ENCODE results near the gene SDK1. TPM values are rescaled to one million over a fixed set of nuclear protein-coding genes. Genes with fewer than 3 reads are reported as not detected.

Gene SDK1
- total RNA-seq, 1 donor, result 0.36 TPM

DNA sequence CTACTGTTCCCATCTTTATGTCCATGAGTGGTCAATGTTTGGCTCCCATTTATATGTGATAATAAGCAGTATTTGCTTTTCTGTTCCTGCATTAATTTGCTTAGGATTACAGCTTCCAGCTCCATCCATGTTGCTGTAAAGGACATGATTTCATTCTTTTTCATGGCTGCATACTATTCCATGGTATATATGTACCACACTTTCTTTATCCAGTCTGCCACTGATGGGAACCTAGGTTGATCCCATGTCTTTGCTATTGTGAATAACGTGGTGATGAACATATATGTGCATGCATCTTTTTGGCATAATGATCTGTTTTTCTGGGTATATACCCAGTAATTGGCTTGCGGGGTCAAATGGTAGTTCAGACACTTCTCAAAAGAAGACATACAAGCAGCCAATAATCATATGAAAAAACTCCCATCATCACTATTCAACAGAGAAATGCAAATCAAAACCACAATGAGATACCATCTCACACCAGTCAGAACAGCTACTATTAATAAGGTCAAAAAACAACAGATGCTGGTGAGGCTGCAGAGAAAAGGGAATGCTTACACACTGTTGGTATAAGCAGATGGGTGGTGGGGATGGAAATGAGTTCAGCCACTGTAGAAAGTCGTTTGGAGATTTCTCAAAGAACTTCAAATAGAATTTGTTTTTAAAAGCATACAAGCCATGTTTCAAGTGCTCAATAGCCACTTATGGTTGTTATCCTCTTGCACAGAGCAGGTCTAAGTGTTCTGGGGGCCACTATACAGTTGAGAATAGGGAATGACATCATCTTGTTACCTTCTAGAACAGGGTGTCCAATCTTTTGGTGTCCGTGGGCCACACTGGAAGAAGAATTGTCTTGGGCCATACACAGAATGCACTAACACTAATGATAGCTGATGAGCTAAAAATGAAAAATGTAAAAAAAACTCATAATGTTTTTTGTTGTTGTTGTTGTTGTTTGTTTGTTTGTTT is 23.2 kb upstream of the SDK1 start:
- no peaks in the 10 kb centered on the region for H3K27me3 ChIP-seq (ENCODE audit: insufficient read depth, low read length)
- H3K4me2 ChIP-seq (ENCODE audit: insufficient read depth, low read length), result no peak overlapping the region
- TF ChIP-seq, protein P1, sequence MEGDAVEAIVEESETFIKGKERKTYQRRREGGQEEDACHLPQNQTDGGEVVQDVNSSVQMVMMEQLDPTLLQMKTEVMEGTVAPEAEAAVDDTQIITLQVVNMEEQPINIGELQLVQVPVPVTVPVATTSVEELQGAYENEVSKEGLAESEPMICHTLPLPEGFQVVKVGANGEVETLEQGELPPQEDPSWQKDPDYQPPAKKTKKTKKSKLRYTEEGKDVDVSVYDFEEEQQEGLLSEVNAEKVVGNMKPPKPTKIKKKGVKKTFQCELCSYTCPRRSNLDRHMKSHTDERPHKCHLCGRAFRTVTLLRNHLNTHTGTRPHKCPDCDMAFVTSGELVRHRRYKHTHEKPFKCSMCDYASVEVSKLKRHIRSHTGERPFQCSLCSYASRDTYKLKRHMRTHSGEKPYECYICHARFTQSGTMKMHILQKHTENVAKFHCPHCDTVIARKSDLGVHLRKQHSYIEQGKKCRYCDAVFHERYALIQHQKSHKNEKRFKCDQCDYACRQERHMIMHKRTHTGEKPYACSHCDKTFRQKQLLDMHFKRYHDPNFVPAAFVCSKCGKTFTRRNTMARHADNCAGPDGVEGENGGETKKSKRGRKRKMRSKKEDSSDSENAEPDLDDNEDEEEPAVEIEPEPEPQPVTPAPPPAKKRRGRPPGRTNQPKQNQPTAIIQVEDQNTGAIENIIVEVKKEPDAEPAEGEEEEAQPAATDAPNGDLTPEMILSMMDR (IDR thresholded peaks at IDR 0.05; ENCODE audit: extremely low read depth, low read depth, low read length), result no peak
- no peak overlapping the region for H2AFZ ChIP-seq (ENCODE audit: low read length)
- H3K4me3 ChIP-seq (ENCODE audit: insufficient read depth, low read length), result no peak overlapping the region
- no peaks in the 10 kb centered on the region for H3K36me3 ChIP-seq (ENCODE audit: insufficient read depth, low read length)
- H3K4me1 ChIP-seq (ENCODE audit: insufficient read depth, low read length), result no peaks in the 10 kb centered on the region
- H4K20me1 ChIP-seq (ENCODE audit: insufficient read depth, low read length), result no peaks in the 10 kb centered on the region
- H3K9me3 ChIP-seq (ENCODE audit: low read depth, low read length), result no peaks in the 10 kb centered on the region
- no peak for DNase-seq (ENCODE audit: insufficient read length, low spot score, missing footprints)
- no peaks in the 10 kb centered on the region for H3K79me2 ChIP-seq (ENCODE audit: insufficient read depth, low read length)
- no peak overlapping the region for H3K27ac ChIP-seq (ENCODE audit: low read depth, low read length)

DNA sequence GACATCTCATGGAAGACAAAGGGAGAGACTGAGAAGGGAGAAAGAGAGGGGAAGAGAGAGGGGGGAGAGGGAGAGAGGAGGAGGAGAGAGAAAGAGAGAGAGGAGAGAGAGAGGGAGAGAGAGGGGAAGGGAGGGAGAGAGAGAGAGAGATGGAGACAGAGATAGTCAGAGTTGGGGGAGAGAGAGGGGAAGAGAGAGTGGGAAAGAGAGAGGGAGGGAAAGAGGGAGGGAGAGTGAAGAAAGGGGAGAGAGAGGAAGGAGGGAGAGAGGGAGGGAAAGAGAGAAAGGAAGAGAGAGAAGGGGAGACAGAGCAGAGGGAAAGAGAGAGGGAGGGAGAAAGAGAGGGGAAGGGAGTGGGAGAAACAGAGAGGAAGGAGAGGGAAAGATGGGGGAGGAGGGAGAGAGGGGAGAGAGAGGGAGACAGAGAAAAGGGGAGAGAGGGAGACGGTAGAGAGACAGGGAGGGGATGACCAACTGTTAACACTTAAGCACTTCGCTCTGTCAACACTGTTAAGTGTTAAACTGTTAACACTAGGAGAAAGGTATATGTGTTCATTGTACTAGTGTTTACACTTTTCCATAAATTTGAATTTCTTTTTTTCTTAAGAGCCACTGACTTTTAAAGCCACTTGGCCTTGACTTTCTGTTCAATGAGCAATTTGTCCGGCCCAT is 21.8 kb upstream of the SDK1 start:
- H3K4me3 ChIP-seq (ENCODE audit: insufficient read depth, low read length), result no peak overlapping the region
- no peaks in the 10 kb centered on the region for H3K36me3 ChIP-seq (ENCODE audit: insufficient read depth, low read length)
- H3K4me1 ChIP-seq (ENCODE audit: insufficient read depth, low read length), result no peaks in the 10 kb centered on the region
- H3K4me2 ChIP-seq (ENCODE audit: insufficient read depth, low read length), result no peak overlapping the region
- TF ChIP-seq, protein P1 (IDR thresholded peaks at IDR 0.05; ENCODE audit: extremely low read depth, low read depth, low read length), result no peak
- no peaks in the 10 kb centered on the region for H3K79me2 ChIP-seq (ENCODE audit: insufficient read depth, low read length)
- no peak for DNase-seq (ENCODE audit: insufficient read length, low spot score, missing footprints)
- H2AFZ ChIP-seq (ENCODE audit: low read length), result no peak overlapping the region
- no peaks in the 10 kb centered on the region for H3K9me3 ChIP-seq (ENCODE audit: low read depth, low read length)
- no peaks in the 10 kb centered on the region for H4K20me1 ChIP-seq (ENCODE audit: insufficient read depth, low read length)
- H3K27me3 ChIP-seq (ENCODE audit: insufficient read depth, low read length), result no peaks in the 10 kb centered on the region
- no peak overlapping the region for H3K27ac ChIP-seq (ENCODE audit: low read depth, low read length)

DNA sequence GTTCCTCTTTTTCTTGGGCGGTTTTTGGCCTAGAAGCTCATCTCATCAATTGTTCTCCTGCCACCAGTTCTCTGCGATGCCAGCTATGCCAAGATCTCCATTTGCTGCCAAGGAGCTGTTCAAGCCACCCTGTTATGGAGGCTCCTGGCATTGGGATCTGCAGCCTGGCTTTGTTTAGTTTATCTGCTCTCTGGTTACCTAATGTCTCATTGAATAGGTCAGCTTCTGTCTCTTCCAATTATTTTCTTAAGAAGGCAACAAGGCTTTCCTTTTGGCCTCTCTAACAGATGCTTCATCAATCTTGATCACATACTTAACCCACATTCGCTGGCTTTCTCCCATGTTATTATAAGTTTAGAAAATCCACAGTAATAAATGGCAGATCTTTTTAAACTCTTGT is 20.6 kb upstream of the SDK1 start:
- Histone ChIP-seq H3K4me2 (ENCODE audit: insufficient read depth, low read length) (no peak overlapping the region), H3K4me3 (ENCODE audit: insufficient read depth, low read length) (no peak overlapping the region), H3K36me3 (ENCODE audit: insufficient read depth, low read length) (no peaks in the 10 kb centered on the region), H4K20me1 (ENCODE audit: insufficient read depth, low read length) (no peaks in the 10 kb centered on the region), H3K4me1 (ENCODE audit: insufficient read depth, low read length) (no peaks in the 10 kb centered on the region), H3K27me3 (ENCODE audit: insufficient read depth, low read length) (no peaks in the 10 kb centered on the region), H2AFZ (ENCODE audit: low read length) (no peak overlapping the region), H3K9me3 (ENCODE audit: low read depth, low read length) (no peaks in the 10 kb centered on the region), H3K27ac (ENCODE audit: low read depth, low read length) (no peak overlapping the region), H3K79me2 (ENCODE audit: insufficient read depth, low read length) (no peaks in the 10 kb centered on the region)
- TF ChIP-seq, protein P1 (IDR thresholded peaks at IDR 0.05; ENCODE audit: extremely low read depth, low read depth, low read length), result no peak
- DNase-seq (ENCODE audit: insufficient read length, low spot score, missing footprints), result no peak

Data from osteoblast (primary cell).